H9 (cell line): ENCODE measurements around the gene FAIM2. TPM values are rescaled to one million over a fixed set of nuclear protein-coding genes. Genes with fewer than 3 reads are reported as not detected.

Experiments used
- DNase-seq: peaks from one replicate; pipeline ENCODE4 v3.0.0-alpha.2; 2017
- H2AFZ ChIP-seq: one replicate; pipeline ENCODE4 v1.6.1; 2013; ENCODE audit warnings: mild to moderate bottlenecking, low read length, control low read depth, moderate library complexity
- H2AK5ac ChIP-seq: 2 replicates; pipeline ENCODE4 v1.6.1; 2013; ENCODE audit warnings: low read length, control low read depth, mixed read lengths; ENCODE audit not compliant: insufficient read length
- H2BK120ac ChIP-seq: one replicate; pipeline ENCODE4 v1.6.1; 2013; ENCODE audit warnings: low read depth, mild to moderate bottlenecking, low read length, control low read depth, inconsistent platforms; ENCODE audit not compliant: poor library complexity, severe bottlenecking
- H2BK12ac ChIP-seq: 2 replicates; pipeline ENCODE4 v1.6.1; 2013; ENCODE audit warnings: low read length, control low read depth, mixed read lengths, low read depth; ENCODE audit not compliant: insufficient read length
- H2BK15ac ChIP-seq: 2 replicates; pipeline ENCODE4 v1.6.1; 2013; ENCODE audit warnings: low read depth, low read length, control low read depth
- H2BK20ac ChIP-seq: one replicate; pipeline ENCODE4 v1.6.1; 2013; ENCODE audit warnings: low read depth, mild to moderate bottlenecking, low read length, control low read depth, inconsistent platforms; ENCODE audit not compliant: poor library complexity, severe bottlenecking
- H2BK5ac ChIP-seq: 2 replicates; pipeline ENCODE4 v1.6.1; 2013; ENCODE audit warnings: low read length, control low read depth, mixed read lengths; ENCODE audit not compliant: insufficient read length
- H3K14ac ChIP-seq: 2 replicates; pipeline ENCODE4 v1.6.1; 2013; ENCODE audit warnings: low read length, control low read depth; ENCODE audit not compliant: insufficient read depth
- H3K18ac ChIP-seq: 2 replicates; pipeline ENCODE4 v1.6.1; 2013; ENCODE audit warnings: low read depth, mild to moderate bottlenecking, mixed read lengths, low read length, control low read depth; ENCODE audit not compliant: insufficient read length
- H3K23ac ChIP-seq: 2 replicates; pipeline ENCODE4 v1.6.1; 2013; ENCODE audit warnings: low read length, control low read depth, mixed read lengths, low read depth; ENCODE audit not compliant: insufficient read length
- H3K23me2 ChIP-seq: 2 replicates; pipeline ENCODE4 v1.6.1; 2013; ENCODE audit warnings: low read depth, mild to moderate bottlenecking, mixed read lengths, low read length, control low read depth; ENCODE audit not compliant: insufficient read length, poor library complexity, severe bottlenecking
- H3K27ac ChIP-seq: 2 replicates; pipeline ENCODE4 v1.5.1; 2013; ENCODE audit warnings: low read length, control low read depth, mixed read lengths, low read depth; ENCODE audit not compliant: insufficient read length
- H3K27me3 ChIP-seq: 2 replicates; pipeline ENCODE4 v1.6.1; 2013; ENCODE audit warnings: low read length, control low read depth, inconsistent platforms; ENCODE audit not compliant: insufficient read depth
- H3K4ac ChIP-seq: 2 replicates; pipeline ENCODE4 v1.6.1; 2013; ENCODE audit warnings: low read depth, mild to moderate bottlenecking, control low read depth, inconsistent platforms, low read length, moderate library complexity
- H3K4me1 ChIP-seq: 2 replicates; pipeline ENCODE4 v1.6.1; 2013; ENCODE audit warnings: low read length, control low read depth, inconsistent platforms; ENCODE audit not compliant: insufficient read depth
- H3K4me2 ChIP-seq: 2 replicates; pipeline ENCODE4 v1.6.1; 2013; ENCODE audit warnings: low read length, control low read depth, mixed read lengths; ENCODE audit not compliant: insufficient read length, insufficient read depth
- H3K56ac ChIP-seq: 2 replicates; pipeline ENCODE4 v1.6.1; 2013; ENCODE audit warnings: low read depth, mild to moderate bottlenecking, mixed read lengths, low read length, control low read depth; ENCODE audit not compliant: insufficient read length
- H3K79me1 ChIP-seq: 2 replicates; pipeline ENCODE4 v1.6.1; 2013; ENCODE audit warnings: low read depth, mild to moderate bottlenecking, moderate library complexity, low read length, control low read depth, inconsistent platforms; ENCODE audit not compliant: insufficient read depth, poor library complexity, severe bottlenecking
- H3K79me2 ChIP-seq: 2 replicates; pipeline ENCODE4 v1.6.1; 2013; ENCODE audit warnings: low read length, control low read depth, inconsistent platforms; ENCODE audit not compliant: insufficient read depth
- H3K9ac ChIP-seq: 2 replicates; pipeline ENCODE4 v1.6.1; 2013; ENCODE audit warnings: low read length, control low read depth, mixed read lengths; ENCODE audit not compliant: insufficient read length; ENCODE audit errors: extremely low read depth
- H3K9me3 ChIP-seq: one replicate; pipeline ENCODE4 v1.6.1; 2013; ENCODE audit warnings: low read depth, low read length, inconsistent platforms; ENCODE audit not compliant: control insufficient read depth
- H3T11ph ChIP-seq: one replicate; pipeline ENCODE4 v1.6.1; 2013; ENCODE audit warnings: mild to moderate bottlenecking, low read length, control low read depth, inconsistent platforms
- H4K20me1 ChIP-seq: one replicate; pipeline ENCODE4 v1.6.1; 2013; ENCODE audit not compliant: control insufficient read depth, insufficient read length, insufficient read depth
- H4K5ac ChIP-seq: 2 replicates; pipeline ENCODE4 v1.6.1; 2013; ENCODE audit warnings: low read depth, mild to moderate bottlenecking, mixed read lengths, low read length, control low read depth; ENCODE audit not compliant: insufficient read length
- H4K8ac ChIP-seq: replicated peaks from 2 replicates; pipeline ENCODE4 v1.6.1; 2013; ENCODE audit warnings: low read length, control low read depth, mixed read lengths, low read depth; ENCODE audit not compliant: insufficient read length
- H4K91ac ChIP-seq: 2 replicates; pipeline ENCODE4 v1.6.1; 2013; ENCODE audit warnings: low read depth, mild to moderate bottlenecking, moderate library complexity, mixed read lengths, low read length, control low read depth; ENCODE audit not compliant: insufficient read length
- H3K27ac Mint-ChIP-seq, 3 experiments: 2 replicates in 2 of 3; 3 replicates in 1 of 3; pipeline ENCODE4 v1.8.0; 2020 to 2021; ENCODE audit warnings: mixed read lengths in 3 of 3, mild to moderate bottlenecking in 1 of 3, moderate library complexity in 1 of 3
- H3K27me3 Mint-ChIP-seq: 2 replicates; pipeline ENCODE4 v1.8.0; 2021; ENCODE audit warnings: low read depth, mild to moderate bottlenecking, moderate library complexity, mixed read lengths
- H3K36me3 Mint-ChIP-seq, 3 experiments: 2 replicates in 2 of 3; 3 replicates in 1 of 3; pipeline ENCODE4 v1.8.0; 2020 to 2021; ENCODE audit warnings: low read depth in 3 of 3, mixed read lengths in 3 of 3; ENCODE audit not compliant: insufficient read depth in 1 of 3
- H3K4me1 Mint-ChIP-seq, 2 experiments: 2 replicates each; pipeline ENCODE4 v1.8.0; 2020; ENCODE audit warnings: mixed read lengths in 2 of 2
- H3K4me3 Mint-ChIP-seq, 2 experiments: 2 replicates in 1 of 2; 3 replicates in 1 of 2; pipeline ENCODE4 v1.8.0; 2020 to 2021; ENCODE audit warnings: mild to moderate bottlenecking in 2 of 2, mixed read lengths in 2 of 2, moderate library complexity in 1 of 2
- H3K9me3 Mint-ChIP-seq, 2 experiments: 2 replicates in 1 of 2; 3 replicates in 1 of 2; pipeline ENCODE4 v1.8.0; 2020; ENCODE audit warnings: mild to moderate bottlenecking in 2 of 2, mixed read lengths in 2 of 2, moderate library complexity in 1 of 2
- CTCF ChIP-seq: fragments of 200-600 bp; sonication (generic); conservative IDR thresholded peaks from 3 replicates; pipeline ENCODE4 v1.8.0; 2021; ENCODE audit warnings: antibody characterized with exemption, mild to moderate bottlenecking
- WGBS: extraction: QIAGEN DNeasy Blood & Tissue Kit; methylation state at CpG from one replicate; pipeline ENCODE4 v1.1.7; 2013; ENCODE audit warnings: missing lambda C conversion rate, low lambda C conversion rate, mixed read lengths; ENCODE audit not compliant: insufficient read length; ENCODE audit errors: extremely low coverage; 5-methylcytosine and 5-hydroxymethylcytosine counted together
- total RNA-seq: library from RNA; stranded (reverse); gene quantifications from 2 replicates; pipeline ENCODE4 v1.2.1, GENCODE V29; 2021

Gene FAIM2
- total RNA-seq, 1 experiment from 2014 or later: 0.42 TPM

- Mint-ChIP-seq H3K9me3 (no peaks in the 10 kb centered on the region), H3K27ac (no peak overlapping the region), H3K4me1 (peaks cover 6 to 27% of the 10 kb centered on the region in 2 experiments), H3K4me3 (no peak overlapping the region), H3K36me3 (no peaks in the 10 kb centered on the region; a peak in 1 of 7 replicates), H3K27me3 (peaks cover 70% of the 10 kb centered on the region)
- no peak overlapping the region for H3K23ac ChIP-seq
- no peaks in the 10 kb centered on the region for H3K79me1 ChIP-seq
- no peaks in the 10 kb centered on the region for H3K79me2 ChIP-seq
- H2BK20ac ChIP-seq: no peak overlapping the region
- H3K4me2 ChIP-seq: no peak overlapping the region
- H3K27me3 ChIP-seq: no peaks in the 10 kb centered on the region; the same call in 1 of the 2 replicates
- H3K23me2 ChIP-seq: no peaks in the 10 kb centered on the region
- H3K4ac ChIP-seq: no peak overlapping the region
- no peak overlapping the region for H3K9ac ChIP-seq
- no peak overlapping the region for H4K8ac ChIP-seq
- no peak overlapping the region for H4K5ac ChIP-seq
- H2BK12ac ChIP-seq: no peak overlapping the region
- no peaks in the 10 kb centered on the region for H3K4me1 ChIP-seq
- no peak overlapping the region for H2BK15ac ChIP-seq
- WGBS: no CpG with 5 or more reads among the region's 5 CpGs
- no peak overlapping the region for H2BK5ac ChIP-seq
- no peak overlapping the region for H3K56ac ChIP-seq
- no peak for TF ChIP-seq CTCF
- H3K18ac ChIP-seq: no peak overlapping the region
- H2BK120ac ChIP-seq: no peak overlapping the region
- DNase-seq: no peak
- H4K20me1 ChIP-seq: no peaks in the 10 kb centered on the region
- H2AK5ac ChIP-seq: no peak overlapping the region
- H4K91ac ChIP-seq: no peak overlapping the region
- no peak overlapping the region for H3K27ac ChIP-seq
- no peak overlapping the region for H3K14ac ChIP-seq
- no peak overlapping the region for H2AFZ ChIP-seq
- H3K9me3 ChIP-seq: no peaks in the 10 kb centered on the region
- H3T11ph ChIP-seq: no peak overlapping the region
Measured at GRCh38 chr12:49901986-49902385, 1.7 kb downstream of the FAIM2 start.
